ENCODE data around the gene RET. TPM values are rescaled to one million over a fixed set of nuclear protein-coding genes. Genes with fewer than 3 reads are reported as not detected.

Gene RET
- total RNA-seq, 2 donors from 2014 or later: 1.2 to 3.5 TPM

GRCh38 chr10:43131906-43132305, 55.0 kb downstream of the RET start:
- no peak overlapping the region for H3K27ac Mint-ChIP-seq
- no peaks in the 10 kb centered on the region for H3K36me3 Mint-ChIP-seq (ENCODE audit: low read depth)
- H3K4me3 Mint-ChIP-seq: no peak overlapping the region
- H3K27me3 Mint-ChIP-seq (ENCODE audit: insufficient read depth): no peaks in the 10 kb centered on the region
- Histone ChIP-seq H3K4me1 (ENCODE audit: control insufficient read depth, insufficient read depth, low read length) (no peaks in the 10 kb centered on the region), H3K36me3 (ENCODE audit: control insufficient read depth, insufficient read depth, low read length) (no peaks in the 10 kb centered on the region), H3K27ac (ENCODE audit: low read depth, low read length) (no peak overlapping the region), H3K9ac (ENCODE audit: extremely low read depth, low read length, poor library complexity, severe bottlenecking) (no peak overlapping the region), H3K9me3 (ENCODE audit: control insufficient read depth, low read length) (no peaks in the 10 kb centered on the region), H3K27me3 (ENCODE audit: control insufficient read depth, insufficient read depth, low read length, poor library complexity, severe bottlenecking) (no peaks in the 10 kb centered on the region), H3K4me3 (ENCODE audit: low read length) (no peak overlapping the region)
- H3K9me3 Mint-ChIP-seq: no peaks in the 10 kb centered on the region
- WGBS, 2 experiments (ENCODE audit: insufficient coverage in 1 of 2, insufficient read length in 1 of 2): 92 to 96% methylated on average over 6 of the region's 6 CpGs
- no peaks in the 10 kb centered on the region for H3K4me1 Mint-ChIP-seq
- TF ChIP-seq, protein P1, sequence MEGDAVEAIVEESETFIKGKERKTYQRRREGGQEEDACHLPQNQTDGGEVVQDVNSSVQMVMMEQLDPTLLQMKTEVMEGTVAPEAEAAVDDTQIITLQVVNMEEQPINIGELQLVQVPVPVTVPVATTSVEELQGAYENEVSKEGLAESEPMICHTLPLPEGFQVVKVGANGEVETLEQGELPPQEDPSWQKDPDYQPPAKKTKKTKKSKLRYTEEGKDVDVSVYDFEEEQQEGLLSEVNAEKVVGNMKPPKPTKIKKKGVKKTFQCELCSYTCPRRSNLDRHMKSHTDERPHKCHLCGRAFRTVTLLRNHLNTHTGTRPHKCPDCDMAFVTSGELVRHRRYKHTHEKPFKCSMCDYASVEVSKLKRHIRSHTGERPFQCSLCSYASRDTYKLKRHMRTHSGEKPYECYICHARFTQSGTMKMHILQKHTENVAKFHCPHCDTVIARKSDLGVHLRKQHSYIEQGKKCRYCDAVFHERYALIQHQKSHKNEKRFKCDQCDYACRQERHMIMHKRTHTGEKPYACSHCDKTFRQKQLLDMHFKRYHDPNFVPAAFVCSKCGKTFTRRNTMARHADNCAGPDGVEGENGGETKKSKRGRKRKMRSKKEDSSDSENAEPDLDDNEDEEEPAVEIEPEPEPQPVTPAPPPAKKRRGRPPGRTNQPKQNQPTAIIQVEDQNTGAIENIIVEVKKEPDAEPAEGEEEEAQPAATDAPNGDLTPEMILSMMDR (conservative IDR thresholded peaks at IDR 0.05): no peak
- peak; percentile 28 for DNase-seq

DNA sequence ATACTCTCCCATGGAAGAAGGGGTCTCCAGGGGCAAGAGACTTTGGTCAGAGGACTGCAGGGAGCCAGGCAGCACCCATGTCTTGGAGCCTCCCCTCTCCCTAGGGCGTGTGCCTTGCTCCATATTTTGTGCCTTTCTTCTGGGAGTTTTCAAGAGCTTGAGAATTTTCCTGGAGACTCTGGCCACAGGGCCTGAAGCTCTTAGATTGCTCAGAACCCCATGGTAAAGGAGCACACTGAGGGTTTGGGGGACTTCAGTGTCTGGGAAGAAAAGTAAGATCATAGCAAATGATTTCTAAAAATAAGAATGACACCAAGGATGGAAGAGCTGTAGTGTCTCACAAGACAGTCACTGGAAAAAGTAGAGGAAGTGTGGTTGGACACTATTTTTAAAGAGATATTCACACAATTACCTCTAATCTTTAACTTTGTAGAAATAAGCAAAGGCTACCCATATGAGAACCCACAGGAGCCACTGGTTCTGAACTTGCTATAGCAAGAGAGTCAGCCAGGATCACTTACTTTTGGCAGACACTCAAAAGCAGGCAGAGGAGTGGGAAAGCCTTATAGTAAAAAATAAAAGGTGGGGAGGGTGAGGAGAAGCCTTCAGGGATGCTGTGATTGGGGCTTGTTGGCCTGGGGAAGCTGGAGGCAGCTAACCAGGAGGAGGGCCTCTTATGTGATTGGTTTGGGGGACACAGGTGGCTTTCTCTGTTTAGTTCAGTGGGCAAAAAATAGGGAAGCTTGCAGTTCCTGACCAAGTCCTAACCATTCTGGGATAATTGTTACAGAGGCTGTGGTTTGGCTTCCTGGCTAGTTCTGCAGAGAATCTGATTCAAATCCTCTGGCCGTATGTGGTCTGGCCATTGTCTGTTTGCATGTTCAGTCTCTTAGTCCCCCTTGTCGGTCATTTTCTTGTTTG, 56.3 kb downstream of the RET start:
- Mint-ChIP-seq H3K4me3 (no peak overlapping the region), H3K27ac (no peak overlapping the region), H3K36me3 (ENCODE audit: low read depth) (no peaks in the 10 kb centered on the region), H3K9me3 (no peaks in the 10 kb centered on the region), H3K4me1 (no peaks in the 10 kb centered on the region), H3K27me3 (ENCODE audit: insufficient read depth) (no peaks in the 10 kb centered on the region)
- Histone ChIP-seq H3K9me3 (ENCODE audit: control insufficient read depth, low read length) (no peaks in the 10 kb centered on the region), H3K4me1 (ENCODE audit: control insufficient read depth, insufficient read depth, low read length) (no peaks in the 10 kb centered on the region), H3K36me3 (ENCODE audit: control insufficient read depth, insufficient read depth, low read length) (no peaks in the 10 kb centered on the region), H3K4me3 (ENCODE audit: low read length) (no peak overlapping the region), H3K27ac (ENCODE audit: low read depth, low read length) (no peak overlapping the region), H3K9ac (ENCODE audit: extremely low read depth, low read length, poor library complexity, severe bottlenecking) (no peak overlapping the region), H3K27me3 (ENCODE audit: control insufficient read depth, insufficient read depth, low read length, poor library complexity, severe bottlenecking) (no peaks in the 10 kb centered on the region)
- peak; percentile 24 for DNase-seq
- TF ChIP-seq, protein P1 (conservative IDR thresholded peaks at IDR 0.05): no peak
- WGBS, 2 experiments (ENCODE audit: insufficient coverage in 1 of 2, insufficient read length in 1 of 2): 89 to 91% methylated on average over 2 to 3 of the region's 3 CpGs

- no peaks in the 10 kb centered on the region for H3K27me3 Mint-ChIP-seq (ENCODE audit: insufficient read depth)
Observed at GRCh38 chr10:43134126-43134905, 57.4 kb downstream of the RET start.

More at GRCh38 chr10:43134126-43134905, 57.4 kb downstream of the RET start:
- Histone ChIP-seq H3K27me3 (ENCODE audit: control insufficient read depth, insufficient read depth, low read length, poor library complexity, severe bottlenecking) (no peaks in the 10 kb centered on the region), H3K4me1 (ENCODE audit: control insufficient read depth, insufficient read depth, low read length) (no peaks in the 10 kb centered on the region), H3K36me3 (ENCODE audit: control insufficient read depth, insufficient read depth, low read length) (no peaks in the 10 kb centered on the region), H3K4me3 (ENCODE audit: low read length) (no peak overlapping the region), H3K9me3 (ENCODE audit: control insufficient read depth, low read length) (no peaks in the 10 kb centered on the region), H3K27ac (ENCODE audit: low read depth, low read length) (no peak overlapping the region), H3K9ac (ENCODE audit: extremely low read depth, low read length, poor library complexity, severe bottlenecking) (no peak overlapping the region)
- Mint-ChIP-seq H3K4me1 (peaks cover 7% of the 10 kb centered on the region), H3K36me3 (ENCODE audit: low read depth) (no peaks in the 10 kb centered on the region), H3K27ac (no peak overlapping the region), H3K4me3 (no peak overlapping the region), H3K9me3 (no peaks in the 10 kb centered on the region)
- TF ChIP-seq, protein P1 (conservative IDR thresholded peaks at IDR 0.05): no peak
- DNase-seq: no peak
- WGBS, 2 experiments (ENCODE audit: insufficient coverage in 1 of 2, insufficient read length in 1 of 2): 91 to 95% methylated on average over 5 of the region's 5 CpGs
